Stomach (tissue), 4 donors: ENCODE data around the gene GRM4.

Source experiments
- POLR2AphosphoS5 ChIP-seq, 3 donors: sonication (generic); formaldehyde crosslinking; IDR thresholded peaks; one replicate each; pipeline ENCODE4 v1.6.1; 2016; ENCODE audit warnings: antibody characterized with exemption in 3 of 3
- TF ChIP-seq, protein P1 (sequence below), 7 experiments: fragments of 450-650 bp in 4 of 7; fragments of 200-600 bp in 3 of 7; sonication (generic) in 3 of 7; IDR thresholded peaks; one replicate each; pipeline ENCODE4 v1.5.1; 2016 to 2019; ENCODE audit warnings: antibody characterized with exemption in 7 of 7, control low read depth in 2 of 7, mild to moderate bottlenecking in 1 of 7

DNA sequence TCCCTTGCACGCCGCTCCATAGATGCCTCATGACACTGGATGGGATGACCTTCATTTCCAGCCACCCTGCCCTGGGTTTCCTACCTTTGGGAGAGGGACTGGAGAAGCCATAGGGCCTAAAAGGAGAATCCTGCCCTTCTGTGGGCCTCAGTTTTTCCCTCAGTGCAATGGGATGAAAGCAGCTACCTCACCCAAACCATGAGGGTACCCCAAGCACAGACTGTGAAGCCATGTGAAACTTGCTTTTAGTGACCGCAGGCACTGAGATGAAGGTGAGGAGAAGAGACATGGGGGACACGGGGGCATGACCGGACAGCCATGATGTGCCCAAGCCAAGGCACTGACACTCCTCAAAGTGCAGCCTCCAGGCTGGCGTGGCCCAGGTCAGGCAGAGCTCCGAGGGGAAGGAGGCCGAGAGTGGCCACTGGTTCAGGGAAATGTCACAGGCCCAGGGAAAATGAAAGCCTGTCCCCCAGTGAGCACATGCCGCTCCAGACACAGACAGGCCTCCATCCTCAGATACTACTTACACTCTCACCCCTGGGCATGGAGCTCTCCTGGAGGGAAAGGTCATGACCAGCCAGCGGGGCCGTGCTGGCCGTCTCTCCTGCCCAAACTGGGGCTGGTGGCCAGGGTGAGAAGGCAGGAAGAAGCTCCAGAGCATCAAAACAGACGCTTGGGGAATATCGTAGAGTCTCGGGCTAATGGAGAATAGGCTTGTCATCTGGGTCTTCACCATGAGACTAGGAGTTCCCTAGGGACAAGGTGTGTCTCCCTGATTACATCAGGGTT lies 116.2 kb downstream of the GRM4 start:
- TF ChIP-seq, protein P1, sequence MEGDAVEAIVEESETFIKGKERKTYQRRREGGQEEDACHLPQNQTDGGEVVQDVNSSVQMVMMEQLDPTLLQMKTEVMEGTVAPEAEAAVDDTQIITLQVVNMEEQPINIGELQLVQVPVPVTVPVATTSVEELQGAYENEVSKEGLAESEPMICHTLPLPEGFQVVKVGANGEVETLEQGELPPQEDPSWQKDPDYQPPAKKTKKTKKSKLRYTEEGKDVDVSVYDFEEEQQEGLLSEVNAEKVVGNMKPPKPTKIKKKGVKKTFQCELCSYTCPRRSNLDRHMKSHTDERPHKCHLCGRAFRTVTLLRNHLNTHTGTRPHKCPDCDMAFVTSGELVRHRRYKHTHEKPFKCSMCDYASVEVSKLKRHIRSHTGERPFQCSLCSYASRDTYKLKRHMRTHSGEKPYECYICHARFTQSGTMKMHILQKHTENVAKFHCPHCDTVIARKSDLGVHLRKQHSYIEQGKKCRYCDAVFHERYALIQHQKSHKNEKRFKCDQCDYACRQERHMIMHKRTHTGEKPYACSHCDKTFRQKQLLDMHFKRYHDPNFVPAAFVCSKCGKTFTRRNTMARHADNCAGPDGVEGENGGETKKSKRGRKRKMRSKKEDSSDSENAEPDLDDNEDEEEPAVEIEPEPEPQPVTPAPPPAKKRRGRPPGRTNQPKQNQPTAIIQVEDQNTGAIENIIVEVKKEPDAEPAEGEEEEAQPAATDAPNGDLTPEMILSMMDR (IDR thresholded peaks at IDR 0.05), result no peak
- TF ChIP-seq POLR2AphosphoS5 (IDR thresholded peaks at IDR 0.05), result no peak
